Tibial nerve (tissue), 4 donors: ENCODE data around the gene TMEFF2.

Experiments used
- EP300 ChIP-seq, 2 donors: sonication (generic); formaldehyde crosslinking; IDR thresholded peaks; one replicate each; pipeline ENCODE4 v1.6.1; 2017; ENCODE audit warnings: antibody characterized with exemption in 2 of 2, mild to moderate bottlenecking in 1 of 2
- POLR2A ChIP-seq, 2 donors: fragments of 450-650 bp; IDR thresholded peaks; one replicate each; pipeline ENCODE4 v1.6.1; 2017; ENCODE audit warnings: antibody characterized with exemption in 2 of 2, mild to moderate bottlenecking in 2 of 2, moderate library complexity in 2 of 2
- TF ChIP-seq, protein P1 (sequence below), 5 experiments: fragments of 200-600 bp in 3 of 5; fragments of 450-650 bp in 2 of 5; sonication (generic) in 3 of 5; IDR thresholded peaks; one replicate each; pipeline ENCODE4 v1.5.1; 2016 to 2019; ENCODE audit warnings: antibody characterized with exemption in 5 of 5, mild to moderate bottlenecking in 3 of 5, moderate library complexity in 2 of 5

GRCh38 chr2:192029089-192029488, 165.6 kb downstream of the TMEFF2 start:
- TF ChIP-seq, protein P1, sequence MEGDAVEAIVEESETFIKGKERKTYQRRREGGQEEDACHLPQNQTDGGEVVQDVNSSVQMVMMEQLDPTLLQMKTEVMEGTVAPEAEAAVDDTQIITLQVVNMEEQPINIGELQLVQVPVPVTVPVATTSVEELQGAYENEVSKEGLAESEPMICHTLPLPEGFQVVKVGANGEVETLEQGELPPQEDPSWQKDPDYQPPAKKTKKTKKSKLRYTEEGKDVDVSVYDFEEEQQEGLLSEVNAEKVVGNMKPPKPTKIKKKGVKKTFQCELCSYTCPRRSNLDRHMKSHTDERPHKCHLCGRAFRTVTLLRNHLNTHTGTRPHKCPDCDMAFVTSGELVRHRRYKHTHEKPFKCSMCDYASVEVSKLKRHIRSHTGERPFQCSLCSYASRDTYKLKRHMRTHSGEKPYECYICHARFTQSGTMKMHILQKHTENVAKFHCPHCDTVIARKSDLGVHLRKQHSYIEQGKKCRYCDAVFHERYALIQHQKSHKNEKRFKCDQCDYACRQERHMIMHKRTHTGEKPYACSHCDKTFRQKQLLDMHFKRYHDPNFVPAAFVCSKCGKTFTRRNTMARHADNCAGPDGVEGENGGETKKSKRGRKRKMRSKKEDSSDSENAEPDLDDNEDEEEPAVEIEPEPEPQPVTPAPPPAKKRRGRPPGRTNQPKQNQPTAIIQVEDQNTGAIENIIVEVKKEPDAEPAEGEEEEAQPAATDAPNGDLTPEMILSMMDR (IDR thresholded peaks at IDR 0.05): no peak
- TF ChIP-seq POLR2A (IDR thresholded peaks at IDR 0.05): no peak
- TF ChIP-seq EP300 (IDR thresholded peaks at IDR 0.05): no peak
